Measurements from ENCODE around the gene NCOA7.

NCOA7 gene

DNA sequence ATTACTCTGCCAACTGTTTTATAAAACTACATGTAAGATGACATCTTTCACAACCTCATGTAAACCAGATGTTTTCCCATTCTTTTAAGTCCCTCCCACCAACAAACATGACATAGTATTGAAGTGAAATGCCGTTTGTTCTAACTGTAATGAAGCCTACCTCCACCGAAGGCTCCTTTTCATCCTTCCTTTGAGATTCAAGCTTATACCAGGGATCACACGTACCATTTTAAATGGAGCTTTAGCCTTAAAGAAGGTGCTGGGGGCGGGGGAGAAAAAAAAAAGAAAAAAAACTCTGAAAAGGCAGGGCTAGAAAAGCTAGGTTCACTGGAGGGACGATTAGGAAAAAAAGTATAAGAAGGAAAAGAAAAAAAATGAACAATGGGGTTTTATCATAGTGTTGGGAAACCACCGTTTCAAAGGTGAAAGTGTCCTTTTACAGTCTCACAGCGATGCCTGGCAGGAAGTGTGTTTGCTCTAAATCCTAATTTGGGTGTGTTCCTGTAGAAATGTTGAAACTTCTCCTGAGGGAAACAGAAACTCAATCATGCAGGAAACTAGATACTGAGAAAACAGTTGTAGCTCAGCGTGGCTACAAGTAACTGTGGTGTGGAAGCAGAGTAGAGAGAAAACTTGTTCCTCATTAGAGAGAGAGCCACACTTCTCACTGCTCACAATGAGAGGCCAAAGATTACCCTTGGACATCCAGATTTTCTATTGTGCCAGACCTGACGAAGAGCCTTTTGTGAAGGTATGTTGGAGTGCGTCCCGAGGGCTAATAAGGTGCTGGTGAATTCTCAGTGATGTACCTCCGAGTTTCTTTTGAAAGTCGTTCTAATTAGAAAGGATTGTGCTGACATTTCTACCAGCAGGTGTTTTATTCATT is 128.2 kb downstream of the NCOA7 start:
- peaks cover 65% of the 10 kb centered on the region for H3K36me3 ChIP-seq

DNA sequence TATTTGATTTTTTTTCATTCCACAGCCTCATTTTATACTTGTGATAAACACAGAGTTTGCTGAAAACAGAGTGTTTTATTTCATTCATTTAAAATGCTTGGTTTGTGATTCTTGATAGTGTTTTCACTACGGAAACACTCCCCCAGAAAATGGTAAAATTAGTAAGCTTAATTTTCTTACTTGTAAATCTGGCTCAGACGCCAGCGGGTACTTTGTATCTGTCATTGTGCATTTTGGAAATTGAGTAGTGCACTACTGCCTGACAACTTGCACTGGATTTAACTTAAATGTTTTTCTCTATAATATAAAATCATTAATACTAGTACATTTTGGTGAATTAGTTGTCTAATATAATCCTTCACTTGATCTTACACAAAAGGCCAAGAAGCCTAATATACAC is 128.9 kb downstream of the NCOA7 start:
- no peaks in the 10 kb centered on the region for H3K9me3 ChIP-seq
- H3K4me1 ChIP-seq (ENCODE audit: control insufficient read depth in 1 of 2, insufficient read depth in 1 of 2, low read depth in 1 of 2, low read length in 1 of 2): peaks cover 20 to 25% of the 10 kb centered on the region in 2 experiments
- peak overlapping the region; percentile 62 for H3K27ac ChIP-seq
- TF ChIP-seq CTCF (IDR thresholded peaks at IDR 0.05): no peak
- H3K27me3 ChIP-seq: no peaks in the 10 kb centered on the region
- H3K36me3 ChIP-seq: peaks cover 68% of the 10 kb centered on the region
- no peak overlapping the region for H3K4me3 ChIP-seq (ENCODE audit: low read depth in 1 of 2, low read length in 1 of 2)

More for the DNA sequence above, 128.2 kb downstream of the NCOA7 start:
- H3K4me1 ChIP-seq (ENCODE audit: control insufficient read depth in 1 of 2, insufficient read depth in 1 of 2, low read depth in 1 of 2, low read length in 1 of 2): peaks cover 13 to 18% of the 10 kb centered on the region in 2 experiments
- peak overlapping the region; percentile 62 for H3K27ac ChIP-seq
- no peaks in the 10 kb centered on the region for H3K9me3 ChIP-seq
- TF ChIP-seq CTCF (IDR thresholded peaks at IDR 0.05): no peak
- H3K4me3 ChIP-seq (ENCODE audit: low read depth in 1 of 2, low read length in 1 of 2): no peak overlapping the region
- H3K27me3 ChIP-seq: no peaks in the 10 kb centered on the region

GRCh38 chr6:125922322-125922860 is 131.6 kb downstream of the NCOA7 start:
- Histone ChIP-seq H3K9me3 (no peaks in the 10 kb centered on the region), H3K36me3 (peaks cover 61% of the 10 kb centered on the region), H3K4me1 (ENCODE audit: control insufficient read depth in 1 of 2, insufficient read depth in 1 of 2, low read depth in 1 of 2, low read length in 1 of 2) (peaks cover 23 to 28% of the 10 kb centered on the region in 2 experiments), H3K27ac (no peak overlapping the region), H3K4me3 (ENCODE audit: low read depth in 1 of 2, low read length in 1 of 2) (no peak overlapping the region), H3K27me3 (no peaks in the 10 kb centered on the region)
- no peak for TF ChIP-seq CTCF (IDR thresholded peaks at IDR 0.05)

DNA sequence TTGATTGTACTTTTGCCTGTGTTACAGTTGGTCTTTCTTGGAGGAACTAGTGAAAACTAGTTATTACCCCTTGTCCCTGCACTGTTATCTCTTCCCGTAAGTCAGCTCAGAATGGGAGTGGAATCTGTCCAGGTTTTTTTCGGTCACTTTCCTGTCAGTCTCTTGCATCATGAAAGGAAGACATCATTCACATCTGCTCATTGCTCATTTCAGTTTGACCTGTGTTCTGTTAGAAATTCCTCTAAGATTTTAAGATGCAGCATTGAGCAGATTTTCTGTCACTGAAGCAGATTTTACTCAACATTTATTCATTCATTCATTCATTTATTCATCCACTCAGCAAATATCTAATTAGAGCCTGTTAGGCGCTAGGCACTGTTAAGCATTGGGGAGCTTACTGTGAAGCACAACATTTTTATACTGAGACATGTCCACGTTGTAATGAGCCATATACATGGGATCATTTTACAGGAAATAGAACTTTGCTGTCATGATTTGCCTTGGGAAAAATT is 132.7 kb downstream of the NCOA7 start:
- H3K36me3 ChIP-seq: peaks cover 64% of the 10 kb centered on the region

GRCh38 chr6:125924169-125924568 is 133.4 kb downstream of the NCOA7 start:
- Histone ChIP-seq H3K27me3 (no peaks in the 10 kb centered on the region), H3K9me3 (no peaks in the 10 kb centered on the region), H3K27ac (peak overlapping the region; percentile 17), H3K36me3 (peaks cover 70% of the 10 kb centered on the region), H3K4me1 (ENCODE audit: control insufficient read depth in 1 of 2, insufficient read depth in 1 of 2, low read depth in 1 of 2, low read length in 1 of 2) (peaks cover 17 to 23% of the 10 kb centered on the region in 2 experiments), H3K4me3 (ENCODE audit: low read depth in 1 of 2, low read length in 1 of 2) (no peak overlapping the region)
- no peak for TF ChIP-seq CTCF (IDR thresholded peaks at IDR 0.05)

More for the DNA sequence above, 132.7 kb downstream of the NCOA7 start:
- TF ChIP-seq CTCF (IDR thresholded peaks at IDR 0.05): no peak
- H3K9me3 ChIP-seq: no peaks in the 10 kb centered on the region
- no peak overlapping the region for H3K4me3 ChIP-seq (ENCODE audit: low read depth in 1 of 2, low read length in 1 of 2)
- H3K27ac ChIP-seq: peak overlapping the region; percentile 4
- peaks cover 24 to 30% of the 10 kb centered on the region in 2 experiments for H3K4me1 ChIP-seq (ENCODE audit: control insufficient read depth in 1 of 2, insufficient read depth in 1 of 2, low read depth in 1 of 2, low read length in 1 of 2)
- no peaks in the 10 kb centered on the region for H3K27me3 ChIP-seq

Measured in neutrophil (primary cell).